GM13976 (cell line): ENCODE results near the gene CT55.
"Not testable (repeated sequence)": the region's sequence is repeated elsewhere in the genome, so short reads cannot be mapped to it uniquely, and the experiment has no call there.

Source experiments
- DNase-seq: peaks from one replicate; pipeline ENCODE4 v3.0.0; 2012; ENCODE audit warnings: low spot score
- in situ Hi-C: fragments of 300-500 bp; cut with MboI; formaldehyde crosslinking; loops from one replicate; pipeline ENCODE4 v1.12.0; 2022; ENCODE audit warnings: low sequenced_read_pairs, mixed read lengths, inconsistent platforms; ENCODE audit not compliant: unreplicated experiment
- TF ChIP-seq, protein P1 (sequence below): IDR thresholded peaks from 2 replicates; pipeline ENCODE4 v1.5.1; 2012; ENCODE audit warnings: borderline replicate concordance, mild to moderate bottlenecking; ENCODE audit not compliant: insufficient read depth; ENCODE audit errors: extremely low read depth, missing control alignments, control extremely low read depth

CT55 gene

DNA sequence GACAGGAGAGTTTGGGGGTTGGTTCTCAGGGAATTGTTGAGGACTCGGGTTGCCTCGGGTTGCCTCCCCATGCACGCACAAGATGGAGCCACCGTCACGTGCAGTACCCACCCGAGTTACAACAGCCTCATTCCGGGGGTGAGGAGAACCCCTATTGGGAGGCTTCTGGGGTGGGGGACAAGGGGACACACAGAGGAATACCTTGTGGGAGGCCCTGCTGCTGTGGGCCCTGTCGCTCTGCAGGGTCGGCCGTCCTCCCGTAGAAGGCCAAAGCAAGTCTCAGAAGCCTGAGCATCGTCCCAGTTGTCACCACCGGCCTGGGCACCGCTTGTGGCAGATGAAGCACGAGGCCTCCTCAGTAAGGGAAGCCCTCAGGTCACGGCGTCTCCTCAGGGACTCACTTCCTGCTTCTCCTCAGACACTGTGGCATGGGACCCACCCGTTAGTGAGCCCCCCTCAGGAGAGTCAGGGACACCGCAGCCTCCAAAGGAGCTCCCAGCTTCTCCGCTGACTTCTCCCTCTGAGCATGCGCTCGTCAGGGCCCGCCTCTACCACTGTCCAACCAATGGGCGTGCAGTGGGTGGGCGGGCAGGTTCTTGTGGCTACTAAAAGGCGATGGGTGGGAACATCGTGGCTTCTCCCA lies at the start of gene CT55:
TSS of gene CT55 (minus strand) at position 522 of the 643 bp plus-strand sequence. CDS start at position 295, 227 bp downstream.
- TF ChIP-seq, protein P1, sequence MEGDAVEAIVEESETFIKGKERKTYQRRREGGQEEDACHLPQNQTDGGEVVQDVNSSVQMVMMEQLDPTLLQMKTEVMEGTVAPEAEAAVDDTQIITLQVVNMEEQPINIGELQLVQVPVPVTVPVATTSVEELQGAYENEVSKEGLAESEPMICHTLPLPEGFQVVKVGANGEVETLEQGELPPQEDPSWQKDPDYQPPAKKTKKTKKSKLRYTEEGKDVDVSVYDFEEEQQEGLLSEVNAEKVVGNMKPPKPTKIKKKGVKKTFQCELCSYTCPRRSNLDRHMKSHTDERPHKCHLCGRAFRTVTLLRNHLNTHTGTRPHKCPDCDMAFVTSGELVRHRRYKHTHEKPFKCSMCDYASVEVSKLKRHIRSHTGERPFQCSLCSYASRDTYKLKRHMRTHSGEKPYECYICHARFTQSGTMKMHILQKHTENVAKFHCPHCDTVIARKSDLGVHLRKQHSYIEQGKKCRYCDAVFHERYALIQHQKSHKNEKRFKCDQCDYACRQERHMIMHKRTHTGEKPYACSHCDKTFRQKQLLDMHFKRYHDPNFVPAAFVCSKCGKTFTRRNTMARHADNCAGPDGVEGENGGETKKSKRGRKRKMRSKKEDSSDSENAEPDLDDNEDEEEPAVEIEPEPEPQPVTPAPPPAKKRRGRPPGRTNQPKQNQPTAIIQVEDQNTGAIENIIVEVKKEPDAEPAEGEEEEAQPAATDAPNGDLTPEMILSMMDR, result no peak
- DNase-seq, result no peak
- in situ Hi-C loops, result loop anchor here (25.0 kb wide), 1 partner anchor 116 kb away; no protein-coding TSS in a partner anchor

GRCh38 chrX:135213200-135213844 lies 42.1 kb upstream of the CT55 start:
- no peak for DNase-seq
- in situ Hi-C loops, result loop anchor here (25.0 kb wide), 1 partner anchor 101 kb away; the partner anchor contains the start of gene ETDB
- TF ChIP-seq, protein P1, result no peak

DNA sequence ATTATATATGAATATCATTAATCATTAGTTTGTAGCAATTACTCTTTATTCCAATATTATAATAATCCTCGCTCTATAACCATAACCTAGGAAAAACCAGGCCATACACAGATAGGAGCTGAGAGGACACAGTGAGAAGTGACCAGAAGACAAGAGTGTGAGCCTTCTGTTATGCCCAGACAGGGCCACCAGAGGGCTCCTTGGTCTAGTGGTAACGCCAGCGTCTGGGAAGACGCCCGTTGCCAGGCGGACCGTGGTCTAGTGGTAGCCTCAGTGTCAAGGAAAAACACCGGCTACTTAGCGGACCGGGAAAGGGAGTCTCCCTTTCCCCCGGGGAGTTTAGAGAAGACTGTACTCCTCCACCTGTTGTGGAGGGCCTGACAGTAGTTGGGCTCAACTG lies 35.2 kb upstream of the CT55 start:
- not testable (repeated sequence) for DNase-seq
- in situ Hi-C loops, result loop anchor here (25.0 kb wide), 1 partner anchor 94 kb away; the partner anchor contains the start of gene ETDB

DNA sequence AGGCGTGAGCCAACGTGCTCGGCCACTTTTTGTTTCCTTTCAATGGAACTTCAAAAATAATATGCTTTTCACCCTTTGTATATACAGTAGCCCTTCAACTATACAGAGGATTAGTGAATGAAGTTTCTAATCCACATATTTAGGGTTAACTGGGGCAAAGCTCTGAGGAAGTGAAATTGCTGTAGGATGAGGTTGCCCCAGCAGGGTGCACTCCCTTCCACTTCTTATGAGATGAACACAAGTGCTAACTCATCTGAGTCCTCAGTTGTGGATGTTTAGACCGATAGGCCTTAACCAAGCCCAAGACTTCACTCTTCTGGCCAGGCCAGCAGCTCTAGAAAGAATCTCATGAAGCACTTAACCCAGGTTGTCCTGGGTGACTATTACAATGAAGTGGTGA lies 29.1 kb upstream of the CT55 start:
- TF ChIP-seq, protein P1, result no peak
- in situ Hi-C loops, result loop anchor here (25.0 kb wide), 1 partner anchor 88 kb away; the partner anchor contains the start of gene ETDB
- DNase-seq, result no peak

GRCh38 chrX:135194684-135195083 lies 23.5 kb upstream of the CT55 start:
- TF ChIP-seq, protein P1, result no peak
- in situ Hi-C loops, result loop anchor here (25.0 kb wide), 1 partner anchor 268 kb away; no protein-coding TSS in a partner anchor
- no peak for DNase-seq

DNA sequence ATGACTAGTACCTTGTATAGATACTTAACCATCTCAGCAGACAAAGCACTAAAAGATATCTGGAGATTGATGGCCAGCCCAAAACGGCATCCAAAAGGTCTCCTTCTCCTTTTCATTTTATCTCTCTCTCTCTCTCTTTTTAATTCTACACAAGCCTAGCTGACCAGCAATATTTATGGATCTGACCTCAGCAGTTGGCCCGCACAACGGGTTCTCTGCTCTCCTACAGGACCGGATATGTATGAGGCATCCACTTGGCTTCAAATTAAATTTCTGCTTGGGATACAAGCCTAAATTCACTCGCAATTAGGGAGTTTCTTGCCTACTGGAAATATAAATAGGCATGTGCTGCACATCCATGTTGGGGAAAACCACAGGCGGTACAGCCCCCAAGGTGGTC lies 22.5 kb upstream of the CT55 start:
- no peak for DNase-seq
- TF ChIP-seq, protein P1, result no peak
- in situ Hi-C loops, result loop anchor here (25.0 kb wide), 1 partner anchor 269 kb away; no protein-coding TSS in a partner anchor

GRCh38 chrX:135191838-135192237 lies 20.6 kb upstream of the CT55 start:
- TF ChIP-seq, protein P1, result no peak
- DNase-seq, result no peak
- in situ Hi-C loops, result loop anchor here (25.0 kb wide), 1 partner anchor 270 kb away; no protein-coding TSS in a partner anchor
